NCI-H2107 treated with DMSO at 0.1 percent for 48 hours (cell line): ENCODE measurements around the gene GRHL1.
"Not testable (repeated sequence)": the region's sequence is repeated elsewhere in the genome, so short reads cannot be mapped to it uniquely, and the experiment has no call there.

Source experiments
- DNase-seq: peaks from one replicate; lab custom pipeline; 2025; ENCODE audit not compliant: unreplicated experiment; lab: John Stamatoyannopoulos, UW

Gene GRHL1

DNA sequence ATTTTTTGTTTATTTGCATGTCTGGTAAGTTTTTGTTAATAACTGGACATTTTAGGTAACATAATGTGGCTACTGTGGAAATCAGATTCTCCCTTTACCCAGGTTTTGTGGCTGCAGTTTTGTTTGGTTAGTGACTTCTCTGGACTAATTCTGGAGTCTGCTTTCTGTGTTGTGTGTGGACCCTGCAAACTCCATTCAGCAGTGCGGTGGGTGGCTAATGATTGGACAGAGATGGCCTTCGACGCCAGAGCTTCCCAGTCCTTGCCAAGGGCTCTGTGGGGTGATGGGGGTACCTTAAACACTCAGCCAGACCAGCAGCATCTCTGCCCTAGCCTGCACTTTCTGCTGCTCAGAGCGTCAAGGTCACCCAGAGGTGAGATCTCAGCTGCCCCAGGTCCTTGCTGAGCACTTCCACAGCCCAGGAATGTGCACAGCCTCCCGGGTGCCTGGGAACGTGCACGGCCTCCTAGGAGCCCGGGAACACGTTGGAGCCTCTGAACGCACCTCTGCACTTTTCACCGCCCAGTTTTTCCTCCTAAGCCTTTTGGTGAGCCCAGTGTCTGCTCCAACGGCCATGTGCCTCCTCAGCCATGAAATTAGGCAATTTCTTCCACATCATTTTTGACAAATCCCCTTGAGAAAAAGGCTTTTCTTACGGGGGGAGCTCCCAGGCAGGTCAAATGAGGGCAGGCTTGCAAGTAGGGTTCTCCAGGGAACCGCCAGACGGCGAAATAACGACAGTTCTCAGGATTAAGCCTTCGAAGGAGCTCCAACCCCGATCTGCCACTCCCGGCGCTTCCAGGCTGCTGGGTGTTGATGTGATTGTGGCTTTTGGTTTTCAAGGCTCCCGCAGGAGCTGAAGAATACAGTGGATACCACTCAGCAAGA is 56.7 kb downstream of the GRHL1 start:
- no peak for DNase-seq

- no peak for DNase-seq
Observed at GRCh38 chr2:10008809-10009176, 57.3 kb downstream of the GRHL1 start.

- no peak for DNase-seq
Observed at GRCh38 chr2:10009271-10009810, 57.8 kb downstream of the GRHL1 start.

- no peak for DNase-seq
Observed at GRCh38 chr2:10009811-10010781, 58.6 kb downstream of the GRHL1 start.

DNA sequence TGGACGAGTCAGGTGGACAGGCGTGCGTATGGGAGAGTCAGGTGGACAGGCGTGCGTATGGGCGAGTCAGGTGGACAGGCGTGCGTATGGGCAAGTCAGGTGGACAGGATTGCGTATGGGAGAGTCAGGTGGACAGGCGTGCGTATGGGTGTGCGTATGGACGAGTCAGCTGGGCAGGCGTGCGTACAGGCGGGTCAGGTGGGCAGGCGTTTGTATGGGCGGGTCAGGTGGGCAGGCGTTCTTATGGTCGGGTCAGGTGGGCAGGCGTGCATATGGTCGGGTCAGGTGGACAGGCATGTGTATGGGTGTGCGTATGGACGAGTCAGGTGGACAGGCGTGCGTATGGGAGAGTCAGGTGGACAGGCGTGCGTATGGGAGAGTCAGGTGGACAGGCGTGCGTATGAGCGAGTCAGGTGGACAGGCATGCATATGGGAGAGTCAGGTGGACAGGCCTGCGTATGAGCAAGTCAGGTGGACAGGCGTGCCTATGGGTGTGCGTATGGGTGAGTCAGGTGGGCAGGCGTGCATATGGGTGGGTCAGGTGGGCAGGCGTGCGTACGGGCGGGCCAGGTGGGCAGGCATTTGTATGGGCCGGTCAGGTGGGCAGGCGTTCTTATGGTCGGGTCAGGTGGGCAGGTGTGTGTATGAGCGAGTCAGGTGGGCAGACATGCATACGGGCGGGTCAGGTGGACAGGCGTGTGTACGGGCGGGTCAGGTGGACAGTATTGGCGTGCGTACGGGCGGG is 59.5 kb downstream of the GRHL1 start:
- not testable (repeated sequence) for DNase-seq

- not testable (repeated sequence) for DNase-seq
Observed at GRCh38 chr2:10011606-10012325, 60.3 kb downstream of the GRHL1 start.

DNA sequence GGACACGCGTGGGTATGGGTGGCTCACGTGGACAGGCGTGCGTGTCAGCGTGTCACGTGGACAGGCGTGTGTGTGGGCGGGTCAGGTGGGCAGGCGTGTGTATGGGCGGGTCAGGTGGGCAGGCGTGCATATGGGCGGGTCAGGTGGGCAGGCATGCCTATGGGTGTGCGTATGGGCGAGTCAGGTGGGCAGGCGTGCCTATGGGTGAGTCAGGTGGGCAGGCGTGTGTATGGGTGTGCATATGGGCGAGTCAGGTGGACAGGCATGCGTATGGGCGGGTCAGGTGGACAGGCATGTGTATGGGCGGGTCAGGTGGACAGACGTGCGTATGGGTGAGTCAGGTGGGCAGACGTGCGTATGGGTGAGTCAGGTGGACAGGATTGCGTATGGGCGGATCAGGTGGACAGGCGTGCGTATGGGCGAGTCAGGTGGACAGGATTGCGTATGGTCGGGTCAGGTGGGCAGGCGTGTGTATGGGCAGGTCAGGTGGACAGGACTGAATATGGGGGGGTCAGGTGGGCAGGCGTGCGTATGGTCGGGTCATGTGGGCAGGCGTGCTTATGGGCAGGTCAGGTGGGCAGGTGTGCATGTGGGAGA is 61.0 kb downstream of the GRHL1 start:
- not testable (repeated sequence) for DNase-seq

GRCh38 chr2:10012963-10013461 is 61.5 kb downstream of the GRHL1 start:
- DNase-seq = no peak

DNA sequence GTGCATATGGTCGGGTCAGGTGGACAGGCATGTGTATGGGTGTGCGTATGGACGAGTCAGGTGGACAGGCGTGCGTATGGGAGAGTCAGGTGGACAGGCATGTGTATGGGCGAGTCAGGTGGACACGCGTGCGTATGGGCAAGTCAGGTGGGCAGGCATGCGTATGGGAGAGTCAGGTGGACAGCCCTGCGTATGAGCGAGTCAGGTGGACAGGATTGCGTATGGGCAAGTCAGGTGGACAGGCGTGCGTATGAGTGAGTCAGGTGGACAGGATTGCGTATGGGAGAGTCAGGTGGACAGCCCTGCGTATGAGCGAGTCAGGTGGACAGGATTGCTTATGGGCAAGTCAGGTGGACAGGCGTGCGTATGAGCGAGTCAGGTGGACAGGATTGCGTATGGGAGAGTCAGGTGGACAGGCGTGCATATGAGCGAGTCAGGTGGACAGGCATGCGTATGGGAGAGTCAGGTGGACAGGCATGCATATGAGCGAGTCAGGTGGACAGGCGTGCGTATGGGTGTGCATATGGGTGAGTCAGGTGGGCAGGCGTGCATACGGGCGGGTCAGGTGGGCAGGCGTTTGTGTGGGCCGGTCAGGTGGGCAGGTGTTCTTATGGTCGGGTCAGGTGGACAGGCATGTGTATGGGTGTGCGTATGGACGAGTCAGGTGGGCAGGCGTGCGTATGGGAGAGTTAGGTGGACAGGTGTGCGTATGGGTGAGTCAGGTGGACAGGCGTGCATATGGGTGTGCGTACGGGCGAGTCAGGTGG is 62.3 kb downstream of the GRHL1 start:
- not testable (repeated sequence) for DNase-seq

DNA sequence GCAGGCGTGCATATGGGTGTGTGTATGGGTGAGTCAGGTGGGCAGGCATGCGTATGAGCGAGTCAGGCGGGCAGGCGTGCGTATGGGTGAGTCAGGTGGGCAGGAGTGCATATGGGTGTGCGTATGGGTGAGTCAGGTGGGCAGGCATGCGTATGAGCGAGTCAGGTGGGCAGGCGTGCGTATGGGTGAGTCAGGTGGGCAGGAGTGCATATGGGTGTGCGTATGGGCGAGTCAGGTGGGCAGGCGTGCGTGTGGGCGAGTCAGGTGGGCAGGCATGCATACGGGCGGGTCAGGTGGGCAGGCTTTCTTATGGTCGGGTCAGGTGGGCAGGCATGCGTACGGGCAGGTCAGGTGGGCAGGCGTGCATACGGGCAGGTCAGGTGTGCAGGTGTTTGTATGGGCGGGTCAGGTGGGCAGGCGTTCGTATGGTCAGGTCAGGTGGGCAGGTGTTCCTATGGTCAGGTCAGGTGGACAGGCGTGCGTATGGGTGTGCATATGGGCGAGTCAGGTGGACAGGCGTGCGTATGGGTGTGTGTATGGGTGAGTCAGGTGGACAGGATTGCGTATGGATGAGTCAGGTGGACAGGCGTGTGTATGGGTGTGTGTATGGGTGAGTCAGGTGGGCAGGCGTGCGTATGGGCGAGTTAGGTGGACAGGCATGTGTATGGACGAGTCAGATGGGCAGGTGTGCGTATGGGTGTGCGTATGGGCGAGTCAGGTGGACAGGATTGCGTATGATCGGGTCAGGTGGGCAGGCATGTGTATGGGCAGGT is 63.1 kb downstream of the GRHL1 start:
- DNase-seq = no peak

DNA sequence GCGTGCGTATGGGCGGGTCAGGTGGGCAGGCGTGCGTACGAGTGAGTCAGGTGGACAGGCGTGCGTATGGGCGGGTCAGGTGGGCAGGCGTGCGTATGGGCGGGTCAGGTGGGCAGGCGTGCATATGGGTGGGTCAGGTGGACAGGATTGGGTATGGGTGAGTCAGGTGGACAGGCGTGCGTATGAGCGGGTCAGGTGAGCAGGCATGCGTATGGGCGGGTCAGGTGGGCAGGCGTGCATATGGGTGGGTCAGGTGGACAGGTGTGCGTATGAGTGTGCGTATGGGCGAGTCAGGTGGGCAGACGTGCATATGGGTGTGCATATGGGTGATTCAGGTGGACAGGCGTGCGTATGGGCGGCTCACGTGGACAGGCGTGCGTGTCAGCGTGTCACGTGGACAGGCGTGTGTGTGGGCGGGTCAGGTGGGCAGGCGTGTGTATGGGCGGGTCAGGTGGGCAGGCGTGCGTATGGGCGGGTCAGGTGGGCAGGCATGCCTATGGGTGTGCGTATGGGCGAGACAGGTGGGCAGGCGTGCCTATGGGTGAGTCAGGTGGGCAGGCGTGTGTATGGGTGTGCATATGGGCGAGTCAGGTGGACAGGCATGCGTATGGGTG is 64.0 kb downstream of the GRHL1 start:
- DNase-seq = not testable (repeated sequence)

DNA sequence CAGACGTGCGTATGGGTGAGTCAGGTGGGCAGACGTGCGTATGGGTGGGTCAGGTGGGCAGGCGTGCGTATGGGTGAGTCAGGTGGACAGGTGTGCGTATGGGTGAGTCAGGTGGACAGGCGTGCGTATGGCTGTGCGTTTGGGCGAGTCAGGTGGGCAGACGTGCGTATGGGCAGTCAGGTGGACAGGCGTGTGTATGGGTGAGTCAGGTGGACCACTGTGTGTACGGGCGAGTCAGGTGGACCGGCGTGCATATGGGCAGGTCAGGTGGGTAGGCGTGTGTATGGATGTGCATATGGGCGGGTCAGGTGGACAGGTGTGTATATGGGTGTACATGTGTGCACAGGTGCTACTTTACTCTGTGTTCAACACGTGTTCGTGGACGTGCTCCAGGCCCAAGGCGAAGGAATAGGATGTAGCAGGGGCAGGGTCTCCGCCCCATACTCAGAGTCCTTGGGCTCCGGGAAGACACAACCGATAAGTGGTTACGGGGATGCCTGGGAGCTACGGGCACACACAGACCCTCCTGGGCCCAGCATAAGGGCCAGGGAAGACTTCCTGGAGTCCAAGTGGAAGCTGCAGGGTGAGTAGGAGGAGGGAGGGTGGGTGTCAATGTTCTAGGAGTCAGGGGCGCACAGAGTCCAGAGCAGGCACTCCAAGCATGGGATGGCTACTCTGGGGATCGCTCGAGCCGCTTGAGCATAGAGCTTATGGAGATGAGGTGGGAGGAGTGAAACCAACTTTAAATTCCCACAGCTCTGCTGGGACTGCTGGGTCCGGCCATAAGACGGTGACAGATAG is 64.7 kb downstream of the GRHL1 start:
- no peak for DNase-seq

GRCh38 chr2:10016802-10017258 is 65.3 kb downstream of the GRHL1 start:
- DNase-seq = no peak

DNA sequence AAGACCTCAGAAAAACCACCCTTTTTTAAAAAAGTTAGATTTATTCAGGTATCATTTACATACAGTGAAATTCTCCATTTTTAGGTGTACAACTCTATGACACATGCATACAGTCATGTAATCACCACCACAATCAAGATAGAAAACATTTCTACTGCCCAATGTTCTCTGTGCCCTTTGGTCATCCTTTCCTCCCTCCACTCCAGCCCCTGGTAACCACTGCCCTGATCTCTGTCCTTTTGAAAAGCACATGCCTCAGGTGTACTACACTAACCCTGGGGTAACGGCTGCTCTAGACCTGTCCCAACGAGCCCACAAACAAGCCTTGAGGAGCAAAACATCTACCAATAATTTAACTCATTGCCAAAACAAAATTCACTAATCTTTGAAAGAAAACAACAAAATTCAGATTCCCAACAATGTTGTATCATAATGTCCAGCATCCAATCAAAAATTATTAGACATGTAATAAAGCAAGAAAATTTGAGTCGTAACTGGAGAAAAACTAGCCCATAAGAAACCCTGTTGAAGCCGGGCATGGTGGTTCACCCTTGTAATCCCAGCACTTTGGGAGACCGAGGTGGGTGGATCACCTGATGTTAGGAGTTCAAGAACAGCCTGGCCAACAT is 65.9 kb downstream of the GRHL1 start:
- no peak for DNase-seq

DNA sequence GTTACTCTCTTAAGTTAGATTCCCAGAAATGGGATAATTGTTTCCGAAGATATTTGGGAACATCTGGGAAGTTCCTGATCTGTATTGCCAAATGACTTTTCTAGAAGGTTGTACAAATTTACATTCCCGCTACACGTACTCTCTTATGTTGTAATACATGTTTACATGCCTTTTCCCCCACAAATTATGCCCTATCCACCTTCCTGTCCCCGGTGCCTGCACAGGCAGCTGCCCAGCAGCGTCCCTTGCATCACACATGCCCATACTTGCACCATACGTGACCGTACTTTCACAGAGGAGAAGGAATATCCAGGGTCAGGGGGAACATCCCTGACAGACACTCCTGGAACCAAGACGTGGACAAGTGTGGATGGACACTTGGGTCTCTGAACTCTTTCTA is 67.7 kb downstream of the GRHL1 start:
- DNase-seq = no peak
